GM20431 (cell line): Measurements from ENCODE around the gene ITGA4.

Experiments
- in situ Hi-C: fragments of 300-500 bp; cut with MseI, MboI; formaldehyde crosslinking; loops from one replicate; pipeline ENCODE4 v1.15.0; 2020; ENCODE audit warnings: low sequenced_read_pairs; ENCODE audit not compliant: unreplicated experiment

Gene ITGA4

GRCh38 chr2:181484851-181485637, 27.9 kb downstream of the ITGA4 start:
- in situ Hi-C loops: no loop called here

DNA sequence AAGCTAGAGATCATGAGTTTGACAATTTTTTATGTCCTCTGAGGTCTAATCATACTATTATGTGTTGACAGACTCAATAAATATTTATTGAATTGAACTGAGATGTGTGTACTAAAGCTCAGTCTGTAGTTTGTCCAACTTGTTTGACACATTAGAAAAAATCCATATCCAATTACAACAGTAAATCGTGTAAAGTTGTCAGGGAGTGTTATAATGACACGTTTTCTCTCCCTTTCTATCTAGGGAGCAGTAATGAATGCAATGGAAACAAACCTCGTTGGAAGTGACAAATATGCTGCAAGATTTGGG, 28.4 kb downstream of the ITGA4 start:
- in situ Hi-C loops: no loop called here

- in situ Hi-C loops: no loop called here
Observed at GRCh38 chr2:181499231-181499630, 42.0 kb downstream of the ITGA4 start.

DNA sequence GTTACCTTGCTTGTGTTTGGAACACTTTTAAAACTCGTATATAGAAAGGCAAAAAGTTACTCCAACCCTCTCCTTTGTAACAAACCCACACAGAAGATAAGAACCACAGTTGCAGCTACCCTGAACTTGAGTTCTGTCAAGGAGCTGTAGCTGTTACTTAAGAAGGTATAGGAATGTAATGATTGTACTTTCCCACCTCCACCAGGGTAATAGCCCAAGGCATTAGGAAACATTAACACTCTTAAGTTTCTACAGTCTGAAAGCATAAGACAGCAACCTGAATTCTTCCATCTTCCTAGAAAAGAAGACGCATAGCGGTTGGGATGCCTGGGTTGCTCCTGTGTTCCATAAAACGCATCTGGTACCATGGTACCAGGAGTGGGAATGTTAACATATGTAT, 43.0 kb downstream of the ITGA4 start:
- in situ Hi-C loops: no loop called here

DNA sequence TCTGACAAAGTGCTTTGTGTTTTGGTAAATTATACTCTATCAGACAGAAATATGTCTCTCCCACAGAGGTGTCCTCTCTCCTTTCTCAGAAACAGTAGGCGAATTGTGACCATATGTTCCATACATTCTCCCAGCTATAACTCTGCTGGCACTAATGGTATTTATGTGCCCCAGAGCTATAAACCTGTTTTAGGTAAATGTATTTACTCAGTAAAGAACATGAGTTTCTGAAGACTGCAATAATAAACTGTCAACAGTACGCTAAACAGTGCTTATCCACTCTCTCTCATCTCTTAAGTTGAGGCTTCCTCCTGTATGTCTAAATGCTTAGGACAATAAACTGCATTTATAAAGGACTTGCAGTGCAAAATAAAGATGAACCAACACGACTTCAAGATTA, 58.5 kb downstream of the ITGA4 start:
- in situ Hi-C loops: no loop called here

DNA sequence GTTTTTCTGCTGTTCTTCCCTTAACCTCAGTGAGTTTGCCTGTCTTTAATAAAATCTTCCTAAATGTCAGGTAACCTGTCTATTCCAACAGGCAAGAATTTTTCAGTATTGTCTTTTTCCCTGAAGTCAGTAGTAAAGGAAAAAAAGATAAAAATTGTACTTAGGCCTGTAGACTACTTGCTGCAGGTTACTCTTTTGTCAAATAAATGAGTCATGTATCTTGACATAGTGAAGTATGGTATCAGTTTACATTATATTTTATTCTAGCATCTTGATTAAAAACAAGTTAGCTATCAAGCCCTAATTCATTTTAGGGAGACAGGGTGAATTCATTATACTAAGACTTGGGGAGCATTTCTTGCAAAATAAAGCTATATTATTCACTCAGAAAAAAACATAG, 59.8 kb downstream of the ITGA4 start:
- in situ Hi-C loops: no loop called here

- in situ Hi-C loops: no loop called here
Observed at GRCh38 chr2:181517685-181518301, 60.6 kb downstream of the ITGA4 start.

- in situ Hi-C loops: no loop called here
Observed at GRCh38 chr2:181520253-181520652, 63.1 kb downstream of the ITGA4 start.

GRCh38 chr2:181523756-181524155, 66.6 kb downstream of the ITGA4 start:
- in situ Hi-C loops: no loop called here

GRCh38 chr2:181526014-181526413, 68.8 kb downstream of the ITGA4 start:
- in situ Hi-C loops: no loop called here

DNA sequence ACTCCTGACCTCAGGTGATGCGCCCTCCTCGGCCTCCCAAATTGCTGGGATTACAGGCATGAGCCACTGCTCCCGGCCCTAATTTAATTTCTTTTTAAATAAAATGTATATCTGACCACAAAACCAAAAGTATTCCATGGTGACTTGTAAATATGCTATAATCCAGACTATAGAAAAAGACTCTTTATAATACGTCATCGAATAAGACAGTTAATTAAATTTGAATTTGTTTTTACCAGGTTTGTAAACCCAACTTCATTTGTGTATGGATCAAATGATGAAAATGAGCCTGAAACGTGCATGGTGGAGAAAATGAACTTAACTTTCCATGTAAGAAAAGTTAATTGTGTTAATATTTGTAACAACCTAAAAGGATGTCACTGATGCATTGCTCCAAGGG, 69.9 kb downstream of the ITGA4 start:
- in situ Hi-C loops: no loop called here

GRCh38 chr2:181528441-181528840, 71.3 kb downstream of the ITGA4 start:
- in situ Hi-C loops: no loop called here

GRCh38 chr2:181536730-181537129, 79.5 kb downstream of the ITGA4 start:
- in situ Hi-C loops: no loop called here

DNA sequence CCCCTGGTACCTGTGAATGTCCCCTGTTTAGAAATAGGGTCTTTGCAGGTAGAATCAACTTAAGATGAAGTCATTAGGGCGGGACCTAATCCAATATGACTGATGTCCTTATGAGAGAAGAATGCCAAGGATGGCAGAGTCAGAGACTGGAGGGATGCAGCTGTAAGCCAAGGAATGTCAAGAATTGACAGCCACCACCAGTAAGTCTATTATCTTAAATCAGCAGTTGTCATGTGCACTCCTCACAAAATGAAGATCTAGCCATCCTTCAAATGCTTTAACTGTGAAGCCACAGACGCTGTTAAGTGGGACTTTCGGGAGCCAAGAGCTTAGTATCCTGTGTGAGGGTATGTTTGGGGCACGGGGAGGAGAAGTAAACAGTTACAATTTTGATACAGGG, 83.2 kb downstream of the ITGA4 start:
- in situ Hi-C loops: no loop called here

DNA sequence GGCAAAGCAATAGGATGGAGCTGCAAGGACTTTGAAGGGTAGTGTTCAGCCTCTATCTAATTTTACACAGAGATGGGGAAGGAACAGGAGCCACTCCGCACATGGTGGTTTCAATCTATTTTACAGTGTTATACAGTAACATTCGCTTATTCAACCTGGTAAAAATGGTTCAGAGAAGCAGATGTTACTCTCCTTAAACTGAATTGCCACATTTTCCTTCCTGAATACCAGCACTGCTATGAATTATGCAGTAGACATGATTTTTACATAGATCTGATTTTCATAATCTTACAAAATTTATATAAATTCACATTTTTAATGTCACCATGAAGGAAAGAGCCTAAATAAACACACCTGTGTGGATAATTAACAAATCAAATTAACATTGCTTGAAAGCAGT, 85.0 kb downstream of the ITGA4 start:
- in situ Hi-C loops: no loop called here

- in situ Hi-C loops: no loop called here
Observed at GRCh38 chr2:181546086-181546485, 88.9 kb downstream of the ITGA4 start.

- in situ Hi-C loops: no loop called here
Observed at GRCh38 chr2:181552808-181553207, 95.6 kb downstream of the ITGA4 start.

- in situ Hi-C loops: no loop called here
Observed at GRCh38 chr2:181553244-181553643, 96.1 kb downstream of the ITGA4 start.

DNA sequence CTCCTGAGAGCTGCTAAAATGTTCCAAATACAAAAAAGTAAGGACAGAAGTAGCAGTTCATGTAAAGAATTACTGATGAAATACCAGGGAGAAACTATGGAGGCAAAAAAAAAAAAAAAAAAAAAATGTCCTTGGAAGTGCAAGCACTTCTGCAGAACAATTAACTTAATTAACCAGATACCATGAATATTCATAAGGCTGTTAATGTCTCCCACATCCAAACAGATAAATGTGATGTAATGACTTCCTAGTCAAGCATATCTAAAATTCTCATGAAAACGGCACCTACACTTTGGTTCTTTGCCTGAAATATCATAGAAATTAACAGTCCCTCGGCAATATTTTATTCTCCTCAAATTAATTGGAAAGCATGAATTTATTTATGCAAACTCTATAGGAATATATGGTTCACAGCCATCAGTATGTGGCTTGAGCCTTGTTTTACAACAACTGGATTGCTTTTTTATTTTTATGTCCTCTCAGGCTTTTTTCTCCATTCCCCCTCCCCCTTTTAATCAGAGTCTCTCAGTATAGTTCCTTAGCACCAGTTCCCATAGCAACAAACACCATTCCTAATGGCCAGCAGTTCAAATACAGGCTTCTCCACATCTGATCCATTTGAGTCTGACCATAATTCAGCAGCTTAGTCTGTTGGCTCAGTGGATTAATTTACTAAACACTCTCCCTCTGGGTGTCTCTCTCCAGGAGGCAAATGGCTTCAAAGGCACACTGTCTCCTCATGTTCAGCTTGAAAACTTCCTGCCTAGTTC, 97.1 kb downstream of the ITGA4 start:
- in situ Hi-C loops: no loop called here

DNA sequence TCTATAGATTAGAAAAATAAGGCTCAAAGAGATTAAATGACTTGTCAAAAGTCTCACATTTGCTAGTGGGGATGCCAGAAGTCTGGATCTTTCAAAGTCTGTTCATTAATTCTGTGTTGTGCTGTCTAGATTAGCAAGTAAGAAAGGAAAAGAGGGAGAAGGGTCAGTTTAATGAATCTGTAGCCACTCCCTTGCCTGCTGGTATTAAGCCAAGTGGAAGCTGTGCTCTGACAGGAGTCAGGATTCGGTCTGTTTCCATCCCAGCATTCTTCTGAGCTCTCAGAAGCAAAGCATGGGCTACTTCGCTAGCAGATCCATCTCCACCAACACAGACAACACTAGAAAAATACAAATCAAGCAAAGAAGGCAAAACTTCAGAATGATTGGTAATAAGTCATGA, 101.2 kb downstream of the ITGA4 start:
- in situ Hi-C loops: no loop called here

GRCh38 chr2:181563101-181563692, 106.0 kb downstream of the ITGA4 start:
- in situ Hi-C loops: no loop called here
